Skeletal muscle satellite cell (primary cell): Measurements from ENCODE around the gene ZSWIM5.

Source experiments
- H3K27me3 ChIP-seq: 2 replicates; pipeline ENCODE4 v1.7.0; 2013; ENCODE audit warnings: low read length; ENCODE audit not compliant: control insufficient read depth, insufficient read depth
- H3K36me3 ChIP-seq: 2 replicates; pipeline ENCODE4 v1.7.0; 2013; ENCODE audit warnings: mild to moderate bottlenecking, control low read depth, low read length; ENCODE audit not compliant: insufficient read depth
- H3K4me1 ChIP-seq: 2 replicates; pipeline ENCODE4 v1.7.0; 2013; ENCODE audit warnings: low read length; ENCODE audit not compliant: control insufficient read depth, insufficient read depth
- H3K4me2 ChIP-seq: 2 replicates; pipeline ENCODE4 v1.7.0; 2013; ENCODE audit warnings: mild to moderate bottlenecking, low read length
- H3K4me3 ChIP-seq: 2 replicates; pipeline ENCODE4 v1.7.0; 2013; ENCODE audit warnings: low read length
- H3K9ac ChIP-seq: 2 replicates; pipeline ENCODE4 v1.7.0; 2013; ENCODE audit warnings: mild to moderate bottlenecking, low read depth, low read length, moderate library complexity
- H3K9me3 ChIP-seq: replicated peaks from 2 replicates; pipeline ENCODE4 v1.7.0; 2013; ENCODE audit warnings: mild to moderate bottlenecking, control low read depth, low read length

Gene ZSWIM5

GRCh38 chr1:45038661-45039364 is 167.6 kb downstream of the ZSWIM5 start:
- H3K36me3 ChIP-seq = no peaks in the 10 kb centered on the region
- H3K9ac ChIP-seq = no peak overlapping the region
- H3K9me3 ChIP-seq = no peaks in the 10 kb centered on the region
- no peak overlapping the region for H3K4me3 ChIP-seq
- no peak overlapping the region for H3K4me2 ChIP-seq
- no peaks in the 10 kb centered on the region for H3K4me1 ChIP-seq
- H3K27me3 ChIP-seq = no peaks in the 10 kb centered on the region

GRCh38 chr1:45038240-45038639 is 168.2 kb downstream of the ZSWIM5 start:
- Histone ChIP-seq H3K9me3 (no peaks in the 10 kb centered on the region), H3K4me2 (no peak overlapping the region), H3K4me3 (no peak overlapping the region), H3K36me3 (no peaks in the 10 kb centered on the region), H3K27me3 (no peaks in the 10 kb centered on the region), H3K4me1 (no peaks in the 10 kb centered on the region), H3K9ac (no peak overlapping the region)

GRCh38 chr1:45037456-45037855 is 168.9 kb downstream of the ZSWIM5 start:
- H3K27me3 ChIP-seq = no peaks in the 10 kb centered on the region
- H3K9ac ChIP-seq = no peak overlapping the region
- H3K4me1 ChIP-seq = no peaks in the 10 kb centered on the region
- H3K4me2 ChIP-seq = no peak overlapping the region
- H3K9me3 ChIP-seq = no peaks in the 10 kb centered on the region
- no peak overlapping the region for H3K4me3 ChIP-seq
- no peaks in the 10 kb centered on the region for H3K36me3 ChIP-seq

- Histone ChIP-seq H3K36me3 (no peaks in the 10 kb centered on the region), H3K4me3 (no peak overlapping the region), H3K27me3 (no peaks in the 10 kb centered on the region), H3K4me1 (no peaks in the 10 kb centered on the region), H3K4me2 (no peak overlapping the region), H3K9ac (no peak overlapping the region), H3K9me3 (no peaks in the 10 kb centered on the region)
Measured at GRCh38 chr1:45035631-45036301, 170.6 kb downstream of the ZSWIM5 start.

GRCh38 chr1:45033356-45033755 is 173.0 kb downstream of the ZSWIM5 start:
- no peak overlapping the region for H3K4me3 ChIP-seq
- no peaks in the 10 kb centered on the region for H3K9me3 ChIP-seq
- H3K4me1 ChIP-seq = no peaks in the 10 kb centered on the region
- H3K4me2 ChIP-seq = no peak overlapping the region
- H3K27me3 ChIP-seq = no peaks in the 10 kb centered on the region
- no peaks in the 10 kb centered on the region for H3K36me3 ChIP-seq
- H3K9ac ChIP-seq = no peak overlapping the region

GRCh38 chr1:45032837-45033236 is 173.6 kb downstream of the ZSWIM5 start:
- Histone ChIP-seq H3K27me3 (no peaks in the 10 kb centered on the region), H3K4me2 (no peak overlapping the region), H3K4me1 (no peaks in the 10 kb centered on the region), H3K4me3 (no peak overlapping the region), H3K36me3 (no peaks in the 10 kb centered on the region), H3K9me3 (no peaks in the 10 kb centered on the region), H3K9ac (no peak overlapping the region)

- H3K4me1 ChIP-seq = no peaks in the 10 kb centered on the region
- no peaks in the 10 kb centered on the region for H3K9me3 ChIP-seq
- no peak overlapping the region for H3K4me3 ChIP-seq
- no peaks in the 10 kb centered on the region for H3K36me3 ChIP-seq
- H3K27me3 ChIP-seq = no peaks in the 10 kb centered on the region
- no peak overlapping the region for H3K4me2 ChIP-seq
- no peak overlapping the region for H3K9ac ChIP-seq
Measured at GRCh38 chr1:45026446-45026845, 180.0 kb downstream of the ZSWIM5 start.

GRCh38 chr1:45023663-45024062 is 182.7 kb downstream of the ZSWIM5 start:
- Histone ChIP-seq H3K4me2 (no peak overlapping the region), H3K4me1 (no peaks in the 10 kb centered on the region), H3K36me3 (no peaks in the 10 kb centered on the region), H3K4me3 (no peak overlapping the region), H3K27me3 (no peaks in the 10 kb centered on the region), H3K9ac (no peak overlapping the region), H3K9me3 (no peaks in the 10 kb centered on the region)

- Histone ChIP-seq H3K4me3 (no peak overlapping the region), H3K9ac (no peak overlapping the region), H3K36me3 (peaks cover 15% of the 10 kb centered on the region), H3K4me2 (no peak overlapping the region), H3K9me3 (no peaks in the 10 kb centered on the region), H3K27me3 (no peaks in the 10 kb centered on the region), H3K4me1 (peaks cover 4% of the 10 kb centered on the region)
Measured at GRCh38 chr1:45018599-45019230, 187.7 kb downstream of the ZSWIM5 start.

GRCh38 chr1:45016767-45017166 is 189.6 kb downstream of the ZSWIM5 start:
- Histone ChIP-seq H3K4me2 (no peak overlapping the region), H3K4me1 (peaks cover 12% of the 10 kb centered on the region), H3K4me3 (no peak overlapping the region), H3K9ac (no peak overlapping the region), H3K9me3 (no peaks in the 10 kb centered on the region), H3K36me3 (peaks cover 19% of the 10 kb centered on the region), H3K27me3 (no peaks in the 10 kb centered on the region)

- Histone ChIP-seq H3K36me3 (peaks cover 19% of the 10 kb centered on the region), H3K4me1 (peaks cover 17% of the 10 kb centered on the region), H3K4me2 (no peak overlapping the region), H3K27me3 (no peaks in the 10 kb centered on the region), H3K4me3 (no peak overlapping the region), H3K9me3 (no peaks in the 10 kb centered on the region), H3K9ac (no peak overlapping the region)
Measured at GRCh38 chr1:45016090-45016697, 190.2 kb downstream of the ZSWIM5 start.
